SK-N-SH treated with all-trans-retinoic acid at 6 μM for 48 hours (cell line): Measurements from ENCODE around the gene ACBD6.

Experiments
- BACH2 ChIP-seq: fragments of 250-450 bp; sonication (Bioruptor Pico); IDR thresholded peaks from 2 replicates; pipeline ENCODE4 v1.9.0; 2021; ENCODE audit warnings: mild to moderate bottlenecking, borderline replicate concordance
- ESRRG ChIP-seq: fragments of 250-450 bp; sonication (Bioruptor Pico); IDR thresholded peaks from 2 replicates; pipeline ENCODE4 v1.6.1; 2021; ENCODE audit warnings: mild to moderate bottlenecking
- OSR1 ChIP-seq: fragments of 250-450 bp; sonication (Bioruptor Pico); IDR thresholded peaks from 2 replicates; pipeline ENCODE4 v1.8.0; 2022; ENCODE audit warnings: moderate library complexity, mild to moderate bottlenecking, inconsistent platforms
- POU6F1 ChIP-seq: fragments of 250-450 bp; sonication (Bioruptor Pico); IDR thresholded peaks from 2 replicates; pipeline ENCODE4 v1.8.0; 2021; ENCODE audit warnings: low read depth, mild to moderate bottlenecking, moderate library complexity, borderline replicate concordance
- TOX ChIP-seq: fragments of 250-450 bp; sonication (Bioruptor Pico); IDR thresholded peaks from 2 replicates; pipeline ENCODE4 v1.8.0; 2021; ENCODE audit warnings: mild to moderate bottlenecking, moderate library complexity, borderline replicate concordance
- TSHZ2 ChIP-seq: fragments of 250-450 bp; sonication (Bioruptor Pico); IDR thresholded peaks from 2 replicates; pipeline ENCODE4 v1.5.0; 2020; ENCODE audit warnings: mild to moderate bottlenecking, moderate library complexity
- ZC3H10 ChIP-seq: fragments of 250-450 bp; sonication (Bioruptor Pico); IDR thresholded peaks from 2 replicates; pipeline ENCODE4 v1.5.1; 2021; ENCODE audit warnings: mild to moderate bottlenecking, moderate library complexity
- ZFP30 ChIP-seq: fragments of 450-650 bp; formaldehyde crosslinking; IDR thresholded peaks from 2 replicates; pipeline ENCODE4 v1.5.0; 2022; ENCODE audit warnings: mild to moderate bottlenecking, moderate library complexity
- ZNF565 ChIP-seq: fragments of 450-650 bp; formaldehyde crosslinking; conservative IDR thresholded peaks from 2 replicates; pipeline ENCODE4 v1.5.0; 2020; ENCODE audit warnings: low read depth, mild to moderate bottlenecking, moderate library complexity
- ZNF8 ChIP-seq: fragments of 450-650 bp; formaldehyde crosslinking; IDR thresholded peaks from 2 replicates; pipeline ENCODE4 v1.5.0; 2020; ENCODE audit warnings: mild to moderate bottlenecking, moderate library complexity
- TF ChIP-seq, protein P1 (sequence below): fragments of 250-450 bp; sonication (Bioruptor Pico); IDR thresholded peaks from 2 replicates; pipeline ENCODE4 v1.8.0; 2020; ENCODE audit warnings: mild to moderate bottlenecking, moderate library complexity, borderline replicate concordance
- TF ChIP-seq, protein P2 (sequence below): fragments of 250-450 bp; sonication (Bioruptor Pico); IDR thresholded peaks from 2 replicates; pipeline ENCODE4 v1.5.1; 2021; ENCODE audit warnings: mild to moderate bottlenecking, moderate library complexity

GRCh38 chr1:180301135-180301742, 201.1 kb downstream of the ACBD6 start:
- no peak for TF ChIP-seq ZNF8 (CRISPR knock-in tag)
- TF ChIP-seq ZFP30, result no peak
- TF ChIP-seq TSHZ2, result no peak
- no peak for TF ChIP-seq ZNF565 (CRISPR knock-in tag)
- no peak for TF ChIP-seq ESRRG (CRISPR knock-in tag)
- TF ChIP-seq POU6F1 (CRISPR knock-in tag), result no peak
- TF ChIP-seq, protein P1, sequence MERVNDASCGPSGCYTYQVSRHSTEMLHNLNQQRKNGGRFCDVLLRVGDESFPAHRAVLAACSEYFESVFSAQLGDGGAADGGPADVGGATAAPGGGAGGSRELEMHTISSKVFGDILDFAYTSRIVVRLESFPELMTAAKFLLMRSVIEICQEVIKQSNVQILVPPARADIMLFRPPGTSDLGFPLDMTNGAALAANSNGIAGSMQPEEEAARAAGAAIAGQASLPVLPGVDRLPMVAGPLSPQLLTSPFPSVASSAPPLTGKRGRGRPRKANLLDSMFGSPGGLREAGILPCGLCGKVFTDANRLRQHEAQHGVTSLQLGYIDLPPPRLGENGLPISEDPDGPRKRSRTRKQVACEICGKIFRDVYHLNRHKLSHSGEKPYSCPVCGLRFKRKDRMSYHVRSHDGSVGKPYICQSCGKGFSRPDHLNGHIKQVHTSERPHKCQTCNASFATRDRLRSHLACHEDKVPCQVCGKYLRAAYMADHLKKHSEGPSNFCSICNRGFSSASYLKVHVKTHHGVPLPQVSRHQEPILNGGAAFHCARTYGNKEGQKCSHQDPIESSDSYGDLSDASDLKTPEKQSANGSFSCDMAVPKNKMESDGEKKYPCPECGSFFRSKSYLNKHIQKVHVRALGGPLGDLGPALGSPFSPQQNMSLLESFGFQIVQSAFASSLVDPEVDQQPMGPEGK, result no peak
- no peak for TF ChIP-seq ZC3H10 (CRISPR knock-in tag)
- TF ChIP-seq OSR1, result no peak
- no peak for TF ChIP-seq BACH2 (CRISPR knock-in tag)
- TF ChIP-seq TOX, result no peak
- TF ChIP-seq, protein P2, sequence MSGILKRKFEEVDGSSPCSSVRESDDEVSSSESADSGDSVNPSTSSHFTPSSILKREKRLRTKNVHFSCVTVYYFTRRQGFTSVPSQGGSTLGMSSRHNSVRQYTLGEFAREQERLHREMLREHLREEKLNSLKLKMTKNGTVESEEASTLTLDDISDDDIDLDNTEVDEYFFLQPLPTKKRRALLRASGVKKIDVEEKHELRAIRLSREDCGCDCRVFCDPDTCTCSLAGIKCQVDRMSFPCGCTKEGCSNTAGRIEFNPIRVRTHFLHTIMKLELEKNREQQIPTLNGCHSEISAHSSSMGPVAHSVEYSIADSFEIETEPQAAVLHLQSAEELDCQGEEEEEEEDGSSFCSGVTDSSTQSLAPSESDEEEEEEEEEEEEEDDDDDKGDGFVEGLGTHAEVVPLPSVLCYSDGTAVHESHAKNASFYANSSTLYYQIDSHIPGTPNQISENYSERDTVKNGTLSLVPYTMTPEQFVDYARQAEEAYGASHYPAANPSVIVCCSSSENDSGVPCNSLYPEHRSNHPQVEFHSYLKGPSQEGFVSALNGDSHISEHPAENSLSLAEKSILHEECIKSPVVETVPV (CRISPR knock-in tag), result no peak
